Liver (tissue), 3 donors: ENCODE measurements around the gene PNO1.

Experiments used
- CTCF ChIP-seq: fragments of 150-350 bp; IDR thresholded peaks from 2 replicates; pipeline ENCODE4 v1.5.1; 2017; ENCODE audit warnings: improper control_type of control experiment, low read depth, low read length; ENCODE audit not compliant: missing input control
- EGR1 ChIP-seq, 2 donors: IDR thresholded peaks; 2 replicates each; pipeline ENCODE4 v1.6.1; 2016 to 2018; ENCODE audit warnings: antibody characterized with exemption in 2 of 2, low read depth in 2 of 2
- FOXA1 ChIP-seq: IDR thresholded peaks from 2 replicates; pipeline ENCODE4 v1.6.1; 2016; ENCODE audit warnings: antibody characterized with exemption
- FOXA2 ChIP-seq: IDR thresholded peaks from 2 replicates; pipeline ENCODE4 v1.6.1; 2016; ENCODE audit warnings: antibody characterized with exemption
- JUND ChIP-seq, 2 donors: IDR thresholded peaks; 2 replicates each; pipeline ENCODE4 v1.6.1; 2016; ENCODE audit warnings: antibody characterized with exemption in 2 of 2
- TF ChIP-seq, protein P1 (sequence below): IDR thresholded peaks from 2 replicates; pipeline ENCODE4 v1.6.1; 2016; ENCODE audit warnings: antibody characterized with exemption, mild to moderate bottlenecking
- donor health status: healthy.
- donor health status: healthy.

GRCh38 chr2:68196120-68196716 lies 38.5 kb downstream of the PNO1 start:
- no peak for TF ChIP-seq FOXA2
- peak; percentile 61 for TF ChIP-seq CTCF
- TF ChIP-seq, protein P1, sequence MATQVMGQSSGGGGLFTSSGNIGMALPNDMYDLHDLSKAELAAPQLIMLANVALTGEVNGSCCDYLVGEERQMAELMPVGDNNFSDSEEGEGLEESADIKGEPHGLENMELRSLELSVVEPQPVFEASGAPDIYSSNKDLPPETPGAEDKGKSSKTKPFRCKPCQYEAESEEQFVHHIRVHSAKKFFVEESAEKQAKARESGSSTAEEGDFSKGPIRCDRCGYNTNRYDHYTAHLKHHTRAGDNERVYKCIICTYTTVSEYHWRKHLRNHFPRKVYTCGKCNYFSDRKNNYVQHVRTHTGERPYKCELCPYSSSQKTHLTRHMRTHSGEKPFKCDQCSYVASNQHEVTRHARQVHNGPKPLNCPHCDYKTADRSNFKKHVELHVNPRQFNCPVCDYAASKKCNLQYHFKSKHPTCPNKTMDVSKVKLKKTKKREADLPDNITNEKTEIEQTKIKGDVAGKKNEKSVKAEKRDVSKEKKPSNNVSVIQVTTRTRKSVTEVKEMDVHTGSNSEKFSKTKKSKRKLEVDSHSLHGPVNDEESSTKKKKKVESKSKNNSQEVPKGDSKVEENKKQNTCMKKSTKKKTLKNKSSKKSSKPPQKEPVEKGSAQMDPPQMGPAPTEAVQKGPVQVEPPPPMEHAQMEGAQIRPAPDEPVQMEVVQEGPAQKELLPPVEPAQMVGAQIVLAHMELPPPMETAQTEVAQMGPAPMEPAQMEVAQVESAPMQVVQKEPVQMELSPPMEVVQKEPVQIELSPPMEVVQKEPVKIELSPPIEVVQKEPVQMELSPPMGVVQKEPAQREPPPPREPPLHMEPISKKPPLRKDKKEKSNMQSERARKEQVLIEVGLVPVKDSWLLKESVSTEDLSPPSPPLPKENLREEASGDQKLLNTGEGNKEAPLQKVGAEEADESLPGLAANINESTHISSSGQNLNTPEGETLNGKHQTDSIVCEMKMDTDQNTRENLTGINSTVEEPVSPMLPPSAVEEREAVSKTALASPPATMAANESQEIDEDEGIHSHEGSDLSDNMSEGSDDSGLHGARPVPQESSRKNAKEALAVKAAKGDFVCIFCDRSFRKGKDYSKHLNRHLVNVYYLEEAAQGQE: no peak
- no peak for TF ChIP-seq FOXA1
- TF ChIP-seq JUND (IDR thresholded peaks at IDR 0.05): no peak
- TF ChIP-seq EGR1 (IDR thresholded peaks at IDR 0.05; ENCODE audit: low read depth in 2 of 2): no peak
